ENCODE results near the gene PLCD1. TPM values are rescaled to one million over a fixed set of nuclear protein-coding genes. Genes with fewer than 3 reads are reported as not detected.

Gene PLCD1
- total RNA-seq, 2 donors from 2014 or later, result 8.7 to 15.5 TPM

DNA sequence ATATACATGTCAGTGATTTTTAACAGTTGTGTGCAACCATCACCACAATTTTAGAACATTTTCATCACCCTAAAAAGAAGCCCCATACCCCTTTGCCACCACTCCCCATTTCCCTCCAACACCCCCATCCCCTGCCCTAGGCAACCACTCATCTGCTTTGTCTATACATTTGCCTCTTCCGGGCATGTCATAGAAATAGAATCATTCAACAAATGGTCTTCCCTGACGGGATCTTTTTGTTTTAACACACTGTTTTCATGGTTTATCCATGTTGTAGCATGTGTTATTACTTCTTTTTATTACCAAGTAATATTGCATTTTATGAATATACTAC, 34.8 kb downstream of the PLCD1 start:
- H3K36me3 ChIP-seq, result no peaks in the 10 kb centered on the region
- H3K9me3 ChIP-seq, result no peaks in the 10 kb centered on the region
- peak overlapping the region; percentile 48 to 66 for H3K4me3 ChIP-seq
- H3K4me1 ChIP-seq, result peaks cover 0 to 34% of the 10 kb centered on the region in 2 donors
- TF ChIP-seq CTCF (IDR thresholded peaks at IDR 0.05), result no peak
- DNase-seq (ENCODE audit: low spot score), result no peak
- H3K27ac ChIP-seq, result peak overlapping the region; percentile 74 to 80
- H3K27me3 ChIP-seq, result no peaks in the 10 kb centered on the region

GRCh38 chr3:37993820-37994638, 35.4 kb downstream of the PLCD1 start:
- H3K4me1 ChIP-seq, result peaks cover 0 to 29% of the 10 kb centered on the region in 2 donors
- H3K4me3 ChIP-seq, result peak overlapping the region; percentile 48 to 66
- TF ChIP-seq CTCF (IDR thresholded peaks at IDR 0.05), result peak in 1 of 2 donors; percentile 43
- peak overlapping the region; percentile 74 to 80 for H3K27ac ChIP-seq
- H3K9me3 ChIP-seq, result no peaks in the 10 kb centered on the region
- no peaks in the 10 kb centered on the region for H3K36me3 ChIP-seq
- DNase-seq (ENCODE audit: low spot score), result peak; percentile 85
- H3K27me3 ChIP-seq, result no peaks in the 10 kb centered on the region

DNA sequence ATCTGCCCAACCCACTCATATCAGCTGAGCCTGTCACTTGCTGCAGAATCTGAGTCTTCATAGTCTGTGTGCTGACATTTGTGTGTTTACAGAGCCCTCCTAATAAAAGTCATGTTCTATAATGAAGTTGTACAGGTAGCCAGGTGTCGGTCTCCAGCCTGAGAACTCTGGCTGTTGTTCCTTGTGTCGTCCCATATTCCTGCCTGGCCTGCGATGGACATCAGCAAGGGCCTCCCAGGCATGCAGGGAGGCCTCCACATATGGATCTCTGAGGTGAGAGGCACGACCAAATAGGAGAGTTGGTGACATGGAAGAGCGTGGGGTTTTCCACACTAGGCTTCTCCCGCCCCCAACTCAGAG, 36.0 kb downstream of the PLCD1 start:
- no peaks in the 10 kb centered on the region for H3K27me3 ChIP-seq
- peak overlapping the region in 1 of 2 donors; percentile 66 for H3K4me3 ChIP-seq
- DNase-seq (ENCODE audit: low spot score), result no peak
- no peaks in the 10 kb centered on the region for H3K36me3 ChIP-seq
- peak overlapping the region; percentile 74 to 80 for H3K27ac ChIP-seq
- TF ChIP-seq CTCF (IDR thresholded peaks at IDR 0.05), result no peak
- peaks cover 0 to 26% of the 10 kb centered on the region in 2 donors for H3K4me1 ChIP-seq
- no peaks in the 10 kb centered on the region for H3K9me3 ChIP-seq

DNA sequence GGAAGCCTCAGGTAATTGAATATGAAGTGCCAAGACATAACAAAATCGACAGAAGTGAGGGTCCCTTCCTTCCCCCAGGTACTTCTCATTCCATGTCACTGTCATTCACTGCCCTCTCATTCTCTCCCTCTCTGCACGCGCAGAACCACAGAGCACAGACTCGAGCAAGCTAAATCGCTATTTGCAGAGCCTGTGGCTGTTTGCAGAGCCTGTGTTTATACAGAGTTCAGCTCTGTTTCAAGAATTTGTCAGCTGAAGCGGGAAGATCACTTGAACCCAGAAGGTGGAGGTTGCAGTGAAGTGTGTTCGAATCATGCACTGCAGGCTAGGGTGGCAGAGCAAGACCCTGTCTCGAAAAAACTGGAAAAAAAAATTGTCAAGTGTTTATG, 36.4 kb downstream of the PLCD1 start:
- no peak overlapping the region for H3K27ac ChIP-seq
- H3K9me3 ChIP-seq, result no peaks in the 10 kb centered on the region
- no peak for TF ChIP-seq CTCF (IDR thresholded peaks at IDR 0.05)
- H3K36me3 ChIP-seq, result no peaks in the 10 kb centered on the region
- H3K27me3 ChIP-seq, result no peaks in the 10 kb centered on the region
- H3K4me1 ChIP-seq, result peaks cover 0 to 22% of the 10 kb centered on the region in 2 donors
- no peak overlapping the region for H3K4me3 ChIP-seq
- no peak for DNase-seq (ENCODE audit: low spot score)

DNA sequence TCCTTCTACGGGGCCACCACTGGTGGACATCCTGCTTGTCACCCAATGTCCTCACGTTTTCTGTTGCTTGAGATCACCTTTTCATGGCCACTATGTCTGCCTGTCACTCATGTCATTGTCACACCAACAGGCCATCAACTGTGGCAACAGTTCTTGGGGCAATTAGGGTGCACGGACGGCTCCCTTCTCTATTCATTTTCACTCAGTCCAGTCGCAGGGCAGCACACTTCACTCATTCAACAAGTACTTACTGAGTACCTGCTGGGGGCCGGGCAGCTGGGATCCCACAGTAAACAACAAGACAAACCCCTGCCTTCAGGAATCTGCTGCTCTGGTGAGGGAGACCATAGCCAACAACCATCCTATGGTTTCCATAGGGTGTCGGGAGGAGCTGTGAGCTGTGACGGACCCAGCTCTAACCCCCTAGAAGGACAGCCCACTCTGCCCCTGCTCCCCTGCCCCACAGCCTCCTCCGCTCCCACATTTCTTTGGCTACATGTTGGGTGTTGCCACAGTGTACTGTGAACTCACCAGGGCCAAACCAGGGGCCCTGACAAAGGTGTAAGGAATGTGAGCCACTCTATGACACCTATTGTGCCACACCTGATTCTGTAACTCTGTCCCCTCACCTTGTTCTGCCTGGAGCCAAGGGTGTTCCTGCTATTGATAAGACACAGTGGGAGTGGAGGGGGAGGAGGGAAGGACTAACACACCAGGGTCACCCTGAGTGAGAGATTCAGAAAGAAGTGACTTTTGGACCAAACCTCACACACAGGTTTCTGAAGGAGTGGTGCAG, 37.0 kb downstream of the PLCD1 start:
- Histone ChIP-seq H3K4me3 (no peak overlapping the region), H3K9me3 (no peaks in the 10 kb centered on the region), H3K27me3 (no peaks in the 10 kb centered on the region), H3K36me3 (no peaks in the 10 kb centered on the region), H3K27ac (no peak overlapping the region), H3K4me1 (peaks cover 0 to 16% of the 10 kb centered on the region in 2 donors)
- TF ChIP-seq CTCF (IDR thresholded peaks at IDR 0.05), result no peak
- no peak for DNase-seq (ENCODE audit: low spot score)
